Lower leg skin (tissue), 3 donors: Measurements from ENCODE around the gene MPV17.

Experiments
- CTCF ChIP-seq, 3 donors: fragments of 450-650 bp; IDR thresholded peaks; one replicate each; pipeline ENCODE4 v1.5.1; 2016; ENCODE audit warnings: antibody characterized with exemption in 3 of 3, mild to moderate bottlenecking in 3 of 3, moderate library complexity in 2 of 3
- POLR2A ChIP-seq, 2 donors: fragments of 450-650 bp; IDR thresholded peaks; one replicate each; pipeline ENCODE4 v1.6.1; 2016 to 2017; ENCODE audit warnings: antibody characterized with exemption in 2 of 2, mild to moderate bottlenecking in 1 of 2, moderate library complexity in 1 of 2

GRCh38 chr2:27298391-27299080 is 24.4 kb downstream of the MPV17 start:
- no peak for TF ChIP-seq CTCF (IDR thresholded peaks at IDR 0.05)
- no peak for TF ChIP-seq POLR2A (IDR thresholded peaks at IDR 0.05)
